Suppressor macrophage (primary cell): ENCODE measurements around the gene INTS6.
"Not testable (repeated sequence)": the region's sequence is repeated elsewhere in the genome, so short reads cannot be mapped to it uniquely, and the experiment has no call there.

Experiments
- DNase-seq, 4 experiments: peaks; one replicate each; pipeline ENCODE4 v3.0.0-alpha.2; 2020 to 2022

The INTS6 gene

GRCh38 chr13:51453959-51454703, 1.3 kb upstream of the INTS6 start:
- DNase-seq: peak; percentile 17 to 61 (median 46)

GRCh38 chr13:51453207-51453958, 547 bp upstream of the INTS6 start:
- peak; percentile 83 to 100 (median 89) for DNase-seq

GRCh38 chr13:51451467-51452360, 1.1 kb downstream of the INTS6 start:
- peak; percentile 85 to 93 (median 90) for DNase-seq

- no peak for DNase-seq
Observed at GRCh38 chr13:51451134-51451466, 1.7 kb downstream of the INTS6 start.

- no peak for DNase-seq
Observed at GRCh38 chr13:51449018-51449417, 3.8 kb downstream of the INTS6 start.

- DNase-seq: peak in 3 of 4 experiments; percentile 22 to 48 (median 43)
Observed at GRCh38 chr13:51444922-51445321, 7.9 kb downstream of the INTS6 start.

GRCh38 chr13:51440381-51440780, 12.5 kb downstream of the INTS6 start:
- no peak for DNase-seq

GRCh38 chr13:51437550-51438127, 15.2 kb downstream of the INTS6 start:
- DNase-seq: no peak

- peak in 3 of 4 experiments; percentile 16 to 62 (median 49) for DNase-seq
Observed at GRCh38 chr13:51435002-51435578, 17.7 kb downstream of the INTS6 start.

GRCh38 chr13:51432576-51432975, 20.3 kb downstream of the INTS6 start:
- no peak for DNase-seq

- no peak for DNase-seq
Observed at GRCh38 chr13:51426982-51427381, 25.9 kb downstream of the INTS6 start.

- no peak for DNase-seq
Observed at GRCh38 chr13:51425410-51426042, 27.3 kb downstream of the INTS6 start.

GRCh38 chr13:51423766-51424165, 29.1 kb downstream of the INTS6 start:
- no peak for DNase-seq

- no peak for DNase-seq
Observed at GRCh38 chr13:51422484-51422883, 30.4 kb downstream of the INTS6 start.

GRCh38 chr13:51420681-51421490, 31.9 kb downstream of the INTS6 start:
- DNase-seq: no peak

- DNase-seq: peak; percentile 5 to 74 (median 49)
Observed at GRCh38 chr13:51419001-51419636, 33.7 kb downstream of the INTS6 start.

GRCh38 chr13:51417716-51418115, 35.1 kb downstream of the INTS6 start:
- no peak for DNase-seq

- DNase-seq: peak in 2 of 4 experiments; percentile 11 to 15
Observed at GRCh38 chr13:51416107-51416506, 36.7 kb downstream of the INTS6 start.

- DNase-seq: not testable (repeated sequence)
Observed at GRCh38 chr13:51415339-51415738, 37.5 kb downstream of the INTS6 start.

- no peak for DNase-seq
Observed at GRCh38 chr13:51412431-51412830, 40.4 kb downstream of the INTS6 start.
